MCF 10A (cell line): ENCODE data around the gene UBIAD1. TPM values are rescaled to one million over a fixed set of nuclear protein-coding genes. Genes with fewer than 3 reads are reported as not detected.

Experiments
- BruUV-seq: library from RNA; stranded (reverse); fragments of 400-500 nt; replicated peaks from 2 replicates; lab custom pipeline; 2021; lab: Mats Ljungman, UMichigan
- CTCF ChIA-PET: fragments of 300-600 bp; sonication (Branson Sonifier 250); formaldehyde crosslinking; extraction: SDS; loops from one replicate; lab custom pipeline; 2021; ENCODE audit warnings: antibody characterized with exemption, inconsistent platforms; lab: Yijun Ruan, JAX
- POLR2A ChIA-PET: fragments of 300-600, 350-650 bp; sonication (Branson Sonifier 250); formaldehyde crosslinking; extraction: SDS; loops from one replicate; lab custom pipeline; 2020; ENCODE audit warnings: antibody characterized with exemption, inconsistent platforms; lab: Yijun Ruan, JAX
- DNase-seq: peaks from one replicate; pipeline ENCODE4 v3.0.0-alpha.2; 2018; ENCODE audit not compliant: unreplicated experiment
- H3K27ac Mint-ChIP-seq: one replicate; pipeline ENCODE4 v1.8.0; 2022; ENCODE audit warnings: mild to moderate bottlenecking, low read depth, mixed read lengths; ENCODE audit not compliant: unreplicated experiment
- H3K27me3 Mint-ChIP-seq: one replicate; pipeline ENCODE4 v1.8.0; 2022; ENCODE audit warnings: mixed read lengths; ENCODE audit not compliant: insufficient read depth, unreplicated experiment
- H3K36me3 Mint-ChIP-seq: one replicate; pipeline ENCODE4 v1.8.0; 2022; ENCODE audit warnings: mild to moderate bottlenecking, moderate library complexity, mixed read lengths; ENCODE audit not compliant: insufficient read depth, unreplicated experiment
- H3K4me1 Mint-ChIP-seq: one replicate; pipeline ENCODE4 v1.8.0; 2022; ENCODE audit warnings: mixed read lengths; ENCODE audit not compliant: insufficient read depth, unreplicated experiment
- H3K4me3 Mint-ChIP-seq: one replicate; pipeline ENCODE4 v1.8.0; 2022; ENCODE audit warnings: mild to moderate bottlenecking, moderate library complexity, mixed read lengths; ENCODE audit not compliant: unreplicated experiment
- H3K9me3 Mint-ChIP-seq: one replicate; pipeline ENCODE4 v1.8.0; 2022; ENCODE audit warnings: mixed read lengths; ENCODE audit not compliant: unreplicated experiment
- CTCF ChIP-seq: fragments of 200-600 bp; IDR thresholded peaks from one replicate; pipeline ENCODE4 v1.8.0; 2022; ENCODE audit warnings: antibody characterized with exemption, mild to moderate bottlenecking; ENCODE audit not compliant: unreplicated experiment
- intact Hi-C: fragments of 100-400 bp; cut with micrococcal nuclease; formaldehyde crosslinking; loops from 2 replicates; pipeline ENCODE4 v1.14.1; 2022
- total RNA-seq: library from RNA; stranded (reverse); gene quantifications from 2 replicates; pipeline ENCODE4 v1.2.3, GENCODE V29; 2022

The UBIAD1 gene
- total RNA-seq, 1 experiment from 2014 or later: 23.2 TPM

- Mint-ChIP-seq H3K27ac (no peak overlapping the region), H3K4me1 (peaks cover 5% of the 10 kb centered on the region), H3K36me3 (no peaks in the 10 kb centered on the region), H3K9me3 (no peaks in the 10 kb centered on the region), H3K27me3 (peaks cover 21% of the 10 kb centered on the region), H3K4me3 (no peak overlapping the region)
- CTCF ChIA-PET: interaction anchor here (0.7 kb wide), 1 partner anchor 53 kb away, joined by 5 read pairs; no protein-coding TSS in a partner anchor
- intact Hi-C loops: no loop called here
- no TSS peak for BruUV-seq
- DNase-seq: no peak
- POLR2A ChIA-PET: no interaction called here
- TF ChIP-seq CTCF: no peak
These were observed 34.9 kb downstream of the UBIAD1 start for GRCh38 chr1:11307852-11308251.

- no peaks in the 10 kb centered on the region for H3K36me3 Mint-ChIP-seq
- intact Hi-C loops: no loop called here
- ChIA-PET POLR2A (no interaction called here), CTCF (no interaction called here)
- no peak overlapping the region for H3K4me3 Mint-ChIP-seq
- peaks cover 5% of the 10 kb centered on the region for H3K4me1 Mint-ChIP-seq
- H3K9me3 Mint-ChIP-seq: no peaks in the 10 kb centered on the region
- BruUV-seq: no TSS peak
- DNase-seq: no peak
- no peak overlapping the region for H3K27ac Mint-ChIP-seq
- H3K27me3 Mint-ChIP-seq: peaks cover 21% of the 10 kb centered on the region
- no peak for TF ChIP-seq CTCF
These were observed 35.8 kb downstream of the UBIAD1 start for GRCh38 chr1:11308699-11309224.

DNA sequence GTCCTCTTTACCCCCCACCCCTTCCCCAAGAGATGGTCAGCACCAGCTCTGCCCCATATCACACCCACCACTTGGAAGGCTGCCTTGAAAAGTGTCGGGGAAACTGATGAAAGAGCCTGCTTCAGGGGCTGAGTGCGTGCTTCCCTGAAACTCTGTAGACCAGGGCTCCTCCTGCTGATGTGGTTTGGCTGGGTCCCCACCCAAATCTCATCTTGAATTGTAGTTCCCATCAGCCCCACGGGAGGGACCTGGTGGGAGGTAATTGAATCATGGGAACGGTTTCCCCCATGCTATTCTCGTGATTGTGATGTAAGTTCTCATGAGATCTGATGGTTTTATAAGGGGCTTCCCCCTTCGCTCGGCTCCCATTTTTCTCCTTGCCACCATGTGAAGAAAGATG lies 36.4 kb downstream of the UBIAD1 start:
- H3K27me3 Mint-ChIP-seq: peaks cover 21% of the 10 kb centered on the region
- no peak overlapping the region for H3K27ac Mint-ChIP-seq
- H3K9me3 Mint-ChIP-seq: no peaks in the 10 kb centered on the region
- TF ChIP-seq CTCF: no peak
- intact Hi-C loops: no loop called here
- DNase-seq: no peak
- no peaks in the 10 kb centered on the region for H3K36me3 Mint-ChIP-seq
- ChIA-PET POLR2A (no interaction called here), CTCF (no interaction called here)
- peaks cover 5% of the 10 kb centered on the region for H3K4me1 Mint-ChIP-seq
- H3K4me3 Mint-ChIP-seq: no peak overlapping the region
- no TSS peak for BruUV-seq

- Mint-ChIP-seq H3K4me3 (no peak overlapping the region), H3K9me3 (no peaks in the 10 kb centered on the region), H3K27ac (no peak overlapping the region), H3K36me3 (no peaks in the 10 kb centered on the region), H3K4me1 (peaks cover 11% of the 10 kb centered on the region), H3K27me3 (peaks cover 31% of the 10 kb centered on the region)
- ChIA-PET POLR2A (interaction anchor here (0.7 to 0.9 kb wide), 3 partner anchors 18 to 50 kb away, joined by 3 read pairs; no protein-coding TSS in a partner anchor), CTCF (interaction anchor here (0.7 to 1.2 kb wide), 3 partner anchors 71 to 334 kb away, joined by 3 to 5 read pairs (median 3); no protein-coding TSS in a partner anchor)
- DNase-seq: no peak
- TF ChIP-seq CTCF: no peak
- intact Hi-C loops: no loop called here
- BruUV-seq: no TSS peak
These were observed 39.1 kb downstream of the UBIAD1 start for GRCh38 chr1:11311816-11312755.
